IPS DF 4.7 (cell line): ENCODE measurements around the gene CNTF.

ENCODE experiments used
- DNase-seq: peaks from one replicate; pipeline ENCODE4 v3.0.0-alpha.2; 2013; ENCODE audit warnings: low spot score; ENCODE audit errors: extremely low read depth

The CNTF gene

GRCh38 chr11:58641803-58642581 lies 19.5 kb downstream of the CNTF start:
- DNase-seq, result no peak

GRCh38 chr11:58645854-58646253 lies 23.4 kb downstream of the CNTF start:
- DNase-seq, result no peak

GRCh38 chr11:58647141-58647699 lies 24.8 kb downstream of the CNTF start:
- DNase-seq, result no peak

- DNase-seq, result no peak
Observed at GRCh38 chr11:58647866-58648265, 25.4 kb downstream of the CNTF start.

GRCh38 chr11:58649623-58650022 lies 27.2 kb downstream of the CNTF start:
- DNase-seq, result no peak

GRCh38 chr11:58650496-58650895 lies 28.0 kb downstream of the CNTF start:
- no peak for DNase-seq

- DNase-seq, result no peak
Observed at GRCh38 chr11:58652726-58653280, 30.3 kb downstream of the CNTF start.

GRCh38 chr11:58654079-58654907 lies 31.8 kb downstream of the CNTF start:
- peak; percentile 53 for DNase-seq

- DNase-seq, result no peak
Observed at GRCh38 chr11:58654908-58655296, 32.4 kb downstream of the CNTF start.

- DNase-seq, result no peak
Observed at GRCh38 chr11:58656348-58656747, 33.9 kb downstream of the CNTF start.

- no peak for DNase-seq
Observed at GRCh38 chr11:58658623-58659022, 36.2 kb downstream of the CNTF start.

GRCh38 chr11:58659404-58659803 lies 36.9 kb downstream of the CNTF start:
- no peak for DNase-seq

GRCh38 chr11:58659910-58660570 lies 37.6 kb downstream of the CNTF start:
- DNase-seq, result no peak

GRCh38 chr11:58671983-58672633 lies 49.6 kb downstream of the CNTF start:
- no peak for DNase-seq

- no peak for DNase-seq
Observed at GRCh38 chr11:58674609-58675008, 52.1 kb downstream of the CNTF start.
